GM21825 (cell line): ENCODE data around the gene PAQR4.
"Not testable (repeated sequence)": the region's sequence is repeated elsewhere in the genome, so short reads cannot be mapped to it uniquely, and the experiment has no call there.

Experiments used
- ATAC-seq: cut with Tn5 transposase; IDR thresholded peaks from one replicate; pipeline ENCODE4 v1.9.1; 2021; ENCODE audit warnings: mild to moderate bottlenecking, moderate library complexity; ENCODE audit not compliant: unreplicated experiment

PAQR4 gene

DNA sequence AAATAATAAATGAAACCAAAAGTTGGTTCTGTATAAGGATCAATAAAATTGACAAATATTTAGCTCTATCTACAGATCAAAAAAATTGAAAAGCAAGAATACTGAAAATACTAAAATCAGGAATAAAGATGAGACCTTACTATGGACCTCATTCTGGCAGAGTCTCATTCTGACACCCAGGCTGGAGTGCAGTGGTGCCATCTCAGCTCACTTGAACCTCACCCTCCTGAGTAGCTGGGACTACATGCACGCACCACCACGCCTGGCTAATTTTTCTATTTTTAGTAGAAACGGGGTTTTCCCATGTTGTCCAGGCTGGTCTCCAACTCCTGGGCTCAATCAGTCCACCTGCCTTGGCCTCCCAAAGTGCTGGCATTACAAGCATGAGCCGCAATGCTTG, 27.1 kb upstream of the PAQR4 start:
- no peak for ATAC-seq

GRCh38 chr16:2943716-2944115, 25.4 kb upstream of the PAQR4 start:
- not testable (repeated sequence) for ATAC-seq

- no peak for ATAC-seq
These were observed 22.5 kb upstream of the PAQR4 start for GRCh38 chr16:2946649-2947048.

GRCh38 chr16:2948807-2949704, 20.1 kb upstream of the PAQR4 start:
- ATAC-seq, result no peak

- ATAC-seq, result no peak
These were observed 19.3 kb upstream of the PAQR4 start for GRCh38 chr16:2949705-2950352.

- no peak for ATAC-seq
These were observed 18.8 kb upstream of the PAQR4 start for GRCh38 chr16:2950353-2950724.

DNA sequence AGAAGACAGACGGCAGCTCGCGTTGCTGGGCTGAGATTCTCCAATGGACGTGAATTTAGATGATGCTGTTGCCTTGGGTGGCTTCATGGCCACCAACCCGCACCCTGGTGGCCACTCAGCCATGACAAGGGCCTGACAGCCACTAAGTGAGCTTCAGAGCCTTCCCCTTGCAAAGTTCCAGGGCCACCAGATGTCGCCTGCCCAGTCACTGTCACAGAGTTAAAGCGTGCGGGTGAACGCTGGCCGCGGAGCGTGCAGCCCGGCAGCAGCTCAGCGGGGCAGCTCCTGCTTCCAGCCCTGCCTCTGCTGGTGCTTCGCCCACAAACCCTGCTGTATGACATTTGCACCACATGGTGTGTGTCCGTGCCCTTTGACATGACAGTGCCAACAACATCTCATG, 18.4 kb upstream of the PAQR4 start:
- ATAC-seq, result no peak

GRCh38 chr16:2952679-2953078, 16.5 kb upstream of the PAQR4 start:
- no peak for ATAC-seq

- ATAC-seq, result no peak
These were observed 15.2 kb upstream of the PAQR4 start for GRCh38 chr16:2953706-2954627.

DNA sequence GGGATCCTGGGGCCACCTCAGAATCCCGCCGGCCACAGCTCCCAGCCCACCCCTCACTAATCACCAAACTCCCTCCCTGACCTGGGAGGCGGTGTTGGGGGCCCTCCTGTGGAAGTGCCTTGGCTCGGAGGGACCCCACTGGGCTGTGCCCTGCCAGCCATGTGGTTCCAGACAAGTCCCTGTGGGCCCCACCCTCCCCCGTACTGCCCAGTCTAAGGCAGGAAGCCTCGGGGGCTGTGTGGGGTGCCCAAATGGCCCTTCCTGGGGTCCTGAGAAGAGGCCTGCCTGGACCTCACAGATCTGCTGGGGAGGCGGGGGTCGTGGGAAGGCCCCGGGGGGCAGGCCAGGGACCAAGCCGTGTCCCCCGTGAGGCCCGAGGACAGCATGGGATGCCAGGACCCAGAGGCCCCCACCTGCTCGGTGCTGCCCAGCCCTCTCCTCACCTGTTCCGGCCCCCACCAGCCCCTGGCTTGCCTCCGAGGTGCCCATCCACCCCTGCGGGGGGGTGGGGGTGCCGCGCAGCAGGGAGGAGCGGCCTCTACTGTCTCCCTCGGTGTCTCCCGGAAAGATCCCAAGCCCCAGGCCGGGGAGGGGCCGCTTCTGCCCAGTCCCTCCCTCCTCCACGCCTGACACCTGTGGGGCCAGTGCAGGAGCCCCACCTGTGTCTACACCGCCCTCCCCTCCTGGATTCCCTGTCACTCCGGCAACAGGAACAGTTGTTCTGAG, 14.3 kb upstream of the PAQR4 start:
- ATAC-seq, result no peak

GRCh38 chr16:2955438-2955778, 13.7 kb upstream of the PAQR4 start:
- no peak for ATAC-seq

- no peak for ATAC-seq
These were observed 13.2 kb upstream of the PAQR4 start for GRCh38 chr16:2955779-2956578.

GRCh38 chr16:2956579-2956956, 12.6 kb upstream of the PAQR4 start:
- no peak for ATAC-seq

GRCh38 chr16:2959206-2959605, 9.9 kb upstream of the PAQR4 start:
- ATAC-seq, result no peak

- ATAC-seq, result no peak
These were observed 8.8 kb upstream of the PAQR4 start for GRCh38 chr16:2960183-2961010.

DNA sequence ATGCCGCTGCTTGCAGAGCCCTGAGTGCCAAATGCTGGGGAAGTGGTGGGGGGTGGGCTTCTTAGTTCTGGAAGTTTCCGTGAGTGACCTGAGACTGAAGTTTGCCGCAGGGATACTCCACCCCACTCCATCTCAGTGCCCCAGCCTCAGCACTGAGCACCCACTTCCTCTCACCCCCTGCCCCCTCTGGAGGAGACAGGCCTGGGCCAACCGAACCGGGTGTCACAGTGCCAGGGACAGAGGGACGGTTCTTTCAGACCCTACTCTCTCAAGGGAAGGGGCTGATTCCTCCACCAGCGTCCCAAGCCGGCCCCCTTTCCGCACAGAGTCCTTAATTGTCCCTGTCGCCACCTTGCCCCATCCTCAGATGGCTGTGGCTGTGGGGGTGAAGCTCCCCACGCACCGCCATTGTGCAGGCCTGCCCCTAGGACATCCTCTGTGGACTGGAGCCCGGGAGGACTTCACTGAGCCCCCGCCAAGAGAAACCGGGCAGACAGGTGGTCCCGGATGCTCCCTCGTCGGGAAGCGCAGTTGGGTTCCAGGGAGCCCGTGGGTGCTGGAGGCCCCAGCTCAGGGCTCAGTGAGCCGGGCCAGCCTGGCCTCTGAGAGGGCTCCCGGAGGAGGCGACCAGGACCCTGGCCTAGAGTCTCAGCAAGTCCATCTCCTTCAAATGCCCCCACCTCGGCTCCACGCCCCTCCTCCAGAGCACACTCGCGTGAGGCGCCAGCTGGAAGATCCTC, 6.6 kb upstream of the PAQR4 start:
- no peak for ATAC-seq

DNA sequence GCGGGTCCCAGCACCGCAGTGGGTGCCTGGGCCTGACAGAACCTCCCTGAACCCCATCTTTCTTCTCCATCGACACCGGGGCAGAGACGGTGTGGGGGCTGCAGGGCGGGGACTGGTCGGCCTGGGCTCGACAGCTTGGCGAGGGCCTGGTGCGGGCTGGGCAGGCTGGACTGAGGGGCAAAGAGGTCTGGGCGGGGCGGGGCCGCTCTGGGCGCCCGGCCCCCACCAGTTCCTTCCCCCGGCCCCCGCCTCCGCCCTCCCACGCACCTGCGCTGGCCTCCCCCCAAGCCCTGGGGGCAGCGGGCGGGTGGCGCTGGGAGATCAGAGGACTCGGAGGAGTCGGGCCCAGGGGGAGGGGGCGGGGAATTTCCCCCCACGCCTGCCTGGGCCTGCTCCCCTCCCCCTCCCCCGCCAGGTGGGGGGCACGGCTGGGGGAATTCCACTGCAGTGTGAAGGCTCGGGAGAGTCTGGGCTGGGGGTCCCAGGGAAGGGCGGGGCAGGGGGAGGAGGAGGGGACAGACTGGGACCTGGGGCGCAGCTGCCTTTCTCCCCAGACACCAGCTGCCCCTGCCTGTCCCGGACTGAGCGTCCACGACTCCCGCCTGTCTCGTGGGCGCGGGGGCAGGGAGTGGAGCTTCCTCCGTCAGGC, 6.0 kb upstream of the PAQR4 start:
- ATAC-seq, result no peak
